ENCODE data around the gene TUBAL3. TPM values are rescaled to one million over a fixed set of nuclear protein-coding genes. Genes with fewer than 3 reads are reported as not detected.

The TUBAL3 gene
- total and polyA plus RNA-seq, 11 donors: 0.12 to 2.8 (median 0.33) TPM

DNA sequence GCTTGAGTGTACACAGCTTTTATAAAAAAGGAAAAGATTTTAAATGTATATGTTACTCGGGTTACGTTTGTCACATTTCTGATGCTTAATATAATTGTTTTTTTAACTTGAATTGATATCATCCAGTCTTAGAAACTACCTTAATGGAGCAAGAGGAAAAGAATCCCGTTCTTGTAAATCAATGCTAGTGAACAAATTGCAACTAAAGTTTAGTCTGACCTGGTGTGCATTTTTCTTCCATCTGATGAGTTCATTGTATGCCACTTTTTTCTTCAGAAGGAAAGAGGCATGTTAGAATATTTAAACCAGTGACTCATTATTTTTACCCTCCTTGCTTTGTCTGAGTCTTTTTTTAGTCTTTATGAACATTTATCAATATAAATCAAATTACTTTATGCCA, 42.4 kb upstream of the TUBAL3 start:
- Histone ChIP-seq H3K36me3 (peaks cover 0 to 6% (median under 1%) of the 10 kb centered on the region in 9 donors), H3K4me1 (peaks cover 0 to 39% (median 7%) of the 10 kb centered on the region in 12 donors), H3K27ac (peak overlapping the region in 9 of 12 donors; percentile 22 to 74 (median 62)), H3K4me3 (peak overlapping the region; percentile 2 to 65 (median 54)), H3K9me3 (no peaks in the 10 kb centered on the region), H3K27me3 (no peaks in the 10 kb centered on the region)
- intact Hi-C loops (cut with DNase I): loop anchor here in 4 of 10 donors (5.0 to 10.0 kb wide), 4 partner anchors 98 to 428 kb away; partner anchors contain the start of gene TASOR2 (in 1 of the 4)
- ATAC-seq (no peak), DNase-seq (no peak)
- WGBS, 4 donors: 39 to 60% (median 47%) methylated on average over 3 of the region's 3 CpGs
- TF ChIP-seq POLR2A (IDR thresholded peaks at IDR 0.05): no peak
- TF ChIP-seq, protein P1, sequence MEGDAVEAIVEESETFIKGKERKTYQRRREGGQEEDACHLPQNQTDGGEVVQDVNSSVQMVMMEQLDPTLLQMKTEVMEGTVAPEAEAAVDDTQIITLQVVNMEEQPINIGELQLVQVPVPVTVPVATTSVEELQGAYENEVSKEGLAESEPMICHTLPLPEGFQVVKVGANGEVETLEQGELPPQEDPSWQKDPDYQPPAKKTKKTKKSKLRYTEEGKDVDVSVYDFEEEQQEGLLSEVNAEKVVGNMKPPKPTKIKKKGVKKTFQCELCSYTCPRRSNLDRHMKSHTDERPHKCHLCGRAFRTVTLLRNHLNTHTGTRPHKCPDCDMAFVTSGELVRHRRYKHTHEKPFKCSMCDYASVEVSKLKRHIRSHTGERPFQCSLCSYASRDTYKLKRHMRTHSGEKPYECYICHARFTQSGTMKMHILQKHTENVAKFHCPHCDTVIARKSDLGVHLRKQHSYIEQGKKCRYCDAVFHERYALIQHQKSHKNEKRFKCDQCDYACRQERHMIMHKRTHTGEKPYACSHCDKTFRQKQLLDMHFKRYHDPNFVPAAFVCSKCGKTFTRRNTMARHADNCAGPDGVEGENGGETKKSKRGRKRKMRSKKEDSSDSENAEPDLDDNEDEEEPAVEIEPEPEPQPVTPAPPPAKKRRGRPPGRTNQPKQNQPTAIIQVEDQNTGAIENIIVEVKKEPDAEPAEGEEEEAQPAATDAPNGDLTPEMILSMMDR (IDR thresholded peaks at IDR 0.05): no peak

DNA sequence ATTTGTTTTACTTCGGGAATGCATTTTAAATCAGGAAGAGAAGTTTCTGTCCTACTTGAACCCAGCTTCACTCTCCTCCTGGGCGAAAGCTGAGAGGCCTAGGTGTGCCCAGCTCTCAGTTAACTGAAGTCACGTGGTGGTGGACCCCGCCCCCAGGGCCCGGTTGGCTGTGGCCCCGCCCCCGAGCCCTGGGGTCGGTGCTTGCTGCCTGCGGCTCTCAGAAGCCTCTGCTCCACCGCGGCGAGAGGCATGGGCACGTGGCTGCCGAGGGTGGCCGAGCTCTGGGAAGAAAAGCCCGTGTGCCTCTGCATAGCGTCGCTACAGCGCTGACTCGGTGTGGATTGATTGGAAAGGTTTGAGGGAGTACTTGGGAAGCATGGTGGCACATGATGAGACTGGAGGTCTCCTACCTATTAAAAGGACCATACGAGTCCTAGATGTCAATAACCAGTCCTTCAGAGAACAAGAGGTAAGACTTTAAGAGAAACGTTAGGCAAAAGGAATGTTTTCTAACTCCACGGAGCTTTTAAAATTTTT, 41.8 kb upstream of the TUBAL3 start:
- H3K9me3 ChIP-seq: no peaks in the 10 kb centered on the region
- peaks cover 0 to under 1% (median 0%) of the 10 kb centered on the region in 9 donors for H3K36me3 ChIP-seq
- intact Hi-C loops (cut with DNase I): loop anchor here in 4 of 10 donors (5.0 to 10.0 kb wide), 4 partner anchors 98 to 428 kb away; partner anchors contain the start of gene TASOR2 (in 1 of the 4)
- 6 to 21% (median 12%) methylated on average over 15 to 23 of the region's 23 CpGs for WGBS, 4 donors
- H3K27me3 ChIP-seq: no peaks in the 10 kb centered on the region
- DNase-seq (peak; percentile 89 to 93 (median 91)), ATAC-seq (peak; percentile 97 to 99 (median 98))
- H3K4me3 ChIP-seq: peak overlapping the region; percentile 2 to 65 (median 54)
- H3K4me1 ChIP-seq: peaks cover 0 to 39% (median 7%) of the 10 kb centered on the region in 12 donors
- TF ChIP-seq, protein P1 (IDR thresholded peaks at IDR 0.05): no peak
- peak in 1 of 2 donors; percentile 85 for TF ChIP-seq POLR2A (IDR thresholded peaks at IDR 0.05)
- H3K27ac ChIP-seq: peak overlapping the region in 10 of 12 donors; percentile 7 to 74 (median 60)

DNA sequence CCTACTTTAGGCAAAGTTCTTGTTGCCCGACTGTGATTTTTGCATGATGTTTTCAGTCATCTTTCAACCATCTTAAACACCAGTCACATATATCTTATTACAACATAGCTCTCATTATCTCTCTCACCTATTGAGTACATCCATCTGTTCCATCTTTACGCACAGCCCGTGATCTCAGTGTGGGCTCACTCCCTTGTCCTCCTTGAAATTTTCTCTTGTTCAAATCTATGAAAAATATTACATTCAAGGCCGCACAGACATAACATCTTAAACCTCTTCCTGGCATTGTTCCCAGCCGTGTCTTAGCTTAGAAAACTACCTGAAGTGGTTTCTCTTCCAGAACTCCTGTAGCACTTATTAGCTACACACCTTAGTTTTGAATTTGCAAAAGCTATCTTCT, 40.4 kb upstream of the TUBAL3 start:
- ATAC-seq: no peak
- TF ChIP-seq POLR2A (IDR thresholded peaks at IDR 0.05): no peak
- TF ChIP-seq, protein P1 (IDR thresholded peaks at IDR 0.05): no peak
- Histone ChIP-seq H3K4me3 (no peak overlapping the region), H3K4me1 (peaks cover 0 to 32% (median 7%) of the 10 kb centered on the region in 12 donors), H3K36me3 (no peaks in the 10 kb centered on the region), H3K9me3 (no peaks in the 10 kb centered on the region), H3K27ac (no peak overlapping the region), H3K27me3 (no peaks in the 10 kb centered on the region)
- 93 to 96% (median 94%) methylated on average over 5 of the region's 5 CpGs for WGBS, 4 donors
- intact Hi-C loops (cut with DNase I): loop anchor here in 4 of 10 donors (5.0 to 10.0 kb wide), 4 partner anchors 100 to 430 kb away; partner anchors contain the start of gene TASOR2 (in 1 of the 4)
- no peak for DNase-seq

DNA sequence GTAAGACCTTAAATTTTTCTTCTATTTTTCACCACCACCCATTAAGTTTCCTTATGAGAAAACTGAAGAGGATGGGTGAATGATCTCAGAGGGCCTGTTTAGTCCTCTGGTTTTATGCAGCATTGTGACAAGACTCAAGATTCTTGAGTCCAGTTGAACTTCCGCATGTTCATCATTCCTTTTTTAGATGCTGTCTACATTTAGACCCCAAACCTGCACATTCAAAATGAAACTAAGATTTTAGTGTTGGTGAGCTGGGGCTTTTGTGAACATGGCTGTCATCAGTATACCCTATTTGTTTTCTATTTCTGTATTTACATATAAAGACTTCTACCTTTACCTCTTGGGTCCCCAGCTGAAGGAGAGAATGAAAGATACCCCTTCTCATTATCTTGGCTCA, 38.8 kb upstream of the TUBAL3 start:
- Histone ChIP-seq H3K4me1 (peaks cover 0 to 24% (median 5%) of the 10 kb centered on the region in 12 donors), H3K9me3 (no peaks in the 10 kb centered on the region), H3K27me3 (no peaks in the 10 kb centered on the region), H3K36me3 (no peaks in the 10 kb centered on the region), H3K4me3 (no peak overlapping the region), H3K27ac (no peak overlapping the region)
- TF ChIP-seq POLR2A (IDR thresholded peaks at IDR 0.05): no peak
- TF ChIP-seq, protein P1 (IDR thresholded peaks at IDR 0.05): no peak
- intact Hi-C loops (cut with DNase I): loop anchor here (1.0 to 10.0 kb wide), 5 partner anchors 101 to 431 kb away; no protein-coding TSS in a partner anchor
- no peak for ATAC-seq
- no peak for DNase-seq
- WGBS, 4 donors: 90 to 97% (median 94%) methylated on average over 1 of the region's 1 CpG
